AML-193 (cell line): ENCODE data around the gene ANO2.
"Not testable (repeated sequence)": the region's sequence is repeated elsewhere in the genome, so short reads cannot be mapped to it uniquely, and the experiment has no call there.

Source experiments
- DNase-seq, 2 experiments: peaks; one replicate each; lab custom pipeline; 2025; lab: John Stamatoyannopoulos, UW

ANO2 gene

GRCh38 chr12:5537026-5537615, 407.9 kb downstream of the ANO2 start:
- not testable (repeated sequence) for DNase-seq

DNA sequence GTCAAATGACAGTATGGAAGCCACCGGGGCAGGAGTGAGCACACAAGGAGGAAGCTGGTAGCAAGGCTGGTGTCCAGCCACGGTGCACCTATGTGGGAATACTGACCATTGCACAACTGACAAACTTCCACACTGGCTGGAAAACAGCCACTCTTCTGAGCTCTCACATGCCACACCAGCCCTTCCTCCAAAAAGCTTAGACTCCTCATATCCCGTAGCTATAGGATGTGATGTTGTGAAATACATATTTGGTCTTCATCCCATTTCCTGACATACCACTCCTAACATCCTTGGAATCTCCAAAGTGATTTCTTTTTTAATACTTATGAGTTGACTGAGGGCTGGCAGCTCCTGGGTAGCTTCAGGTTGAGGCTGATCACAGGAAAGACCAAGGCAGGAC, 409.5 kb downstream of the ANO2 start:
- DNase-seq = no peak

- DNase-seq = no peak
Observed at GRCh38 chr12:5534426-5535199, 410.4 kb downstream of the ANO2 start.

DNA sequence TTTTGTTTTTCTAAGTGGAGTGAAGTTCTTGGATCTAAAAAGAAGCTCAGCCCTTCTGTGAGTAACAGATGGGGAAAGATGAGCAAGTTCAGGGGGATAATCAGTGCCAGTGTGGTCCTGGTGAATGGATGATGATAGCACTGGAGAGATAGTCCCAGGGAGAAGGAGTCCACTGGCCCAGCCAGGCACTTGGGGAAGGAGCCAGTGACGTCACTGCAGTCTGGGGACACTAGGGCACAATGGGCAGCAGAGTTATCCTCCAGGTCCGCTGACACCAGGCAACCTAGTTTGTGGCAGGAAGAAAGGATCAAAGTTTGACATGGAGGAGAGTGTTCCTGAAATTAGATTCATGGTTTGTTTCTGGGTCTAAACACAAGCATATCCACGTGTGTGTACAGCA, 411.7 kb downstream of the ANO2 start:
- no peak for DNase-seq

GRCh38 chr12:5525783-5526367, 419.2 kb downstream of the ANO2 start:
- DNase-seq = no peak

- no peak for DNase-seq
Observed at GRCh38 chr12:5524769-5525436, 420.2 kb downstream of the ANO2 start.

GRCh38 chr12:5524116-5524768, 420.8 kb downstream of the ANO2 start:
- DNase-seq = no peak

GRCh38 chr12:5523396-5524115, 421.5 kb downstream of the ANO2 start:
- no peak for DNase-seq

DNA sequence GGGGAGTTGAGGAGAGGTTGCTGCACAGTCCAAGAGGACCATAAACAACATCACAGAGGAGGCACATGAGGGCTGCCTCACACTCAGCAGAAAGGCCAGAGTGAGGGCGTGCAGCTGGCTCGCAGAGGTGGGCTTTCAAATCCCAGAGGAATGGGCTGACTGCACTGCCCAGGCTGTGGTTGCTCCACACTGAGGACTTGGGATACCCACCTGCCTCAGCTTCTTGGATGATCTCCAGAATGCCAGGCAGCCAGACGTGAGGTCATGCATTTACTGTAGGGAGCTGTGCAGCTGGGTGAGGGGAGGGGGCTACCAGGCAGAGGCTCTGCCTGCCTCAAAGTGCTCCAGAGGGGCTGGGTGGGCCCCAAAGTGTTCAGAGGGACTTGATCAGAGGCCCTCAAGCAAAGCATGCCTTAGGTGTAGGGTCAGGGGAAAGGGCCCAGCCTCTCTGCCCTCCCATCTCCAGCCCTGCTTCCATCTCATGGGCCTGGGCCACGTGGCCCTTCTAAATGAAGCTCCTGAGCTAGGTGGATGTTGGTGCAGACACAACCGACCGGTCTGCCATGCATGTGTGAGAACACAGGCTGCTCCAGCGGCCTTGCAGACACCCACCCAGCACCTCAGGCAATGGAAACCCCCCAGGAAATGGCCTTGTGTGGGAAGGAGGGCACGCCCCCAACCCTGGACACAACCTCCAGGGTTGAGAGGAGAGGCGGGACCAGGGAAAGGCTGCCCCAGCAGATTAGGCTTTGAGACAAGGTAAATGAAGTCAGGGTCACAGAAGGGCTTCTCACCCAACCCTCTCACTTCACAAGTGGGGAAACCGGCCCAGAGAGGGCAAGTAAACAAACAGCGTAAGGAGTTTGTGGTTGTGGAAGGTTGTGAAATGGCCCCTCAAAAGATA, 422.4 kb downstream of the ANO2 start:
- no peak for DNase-seq

DNA sequence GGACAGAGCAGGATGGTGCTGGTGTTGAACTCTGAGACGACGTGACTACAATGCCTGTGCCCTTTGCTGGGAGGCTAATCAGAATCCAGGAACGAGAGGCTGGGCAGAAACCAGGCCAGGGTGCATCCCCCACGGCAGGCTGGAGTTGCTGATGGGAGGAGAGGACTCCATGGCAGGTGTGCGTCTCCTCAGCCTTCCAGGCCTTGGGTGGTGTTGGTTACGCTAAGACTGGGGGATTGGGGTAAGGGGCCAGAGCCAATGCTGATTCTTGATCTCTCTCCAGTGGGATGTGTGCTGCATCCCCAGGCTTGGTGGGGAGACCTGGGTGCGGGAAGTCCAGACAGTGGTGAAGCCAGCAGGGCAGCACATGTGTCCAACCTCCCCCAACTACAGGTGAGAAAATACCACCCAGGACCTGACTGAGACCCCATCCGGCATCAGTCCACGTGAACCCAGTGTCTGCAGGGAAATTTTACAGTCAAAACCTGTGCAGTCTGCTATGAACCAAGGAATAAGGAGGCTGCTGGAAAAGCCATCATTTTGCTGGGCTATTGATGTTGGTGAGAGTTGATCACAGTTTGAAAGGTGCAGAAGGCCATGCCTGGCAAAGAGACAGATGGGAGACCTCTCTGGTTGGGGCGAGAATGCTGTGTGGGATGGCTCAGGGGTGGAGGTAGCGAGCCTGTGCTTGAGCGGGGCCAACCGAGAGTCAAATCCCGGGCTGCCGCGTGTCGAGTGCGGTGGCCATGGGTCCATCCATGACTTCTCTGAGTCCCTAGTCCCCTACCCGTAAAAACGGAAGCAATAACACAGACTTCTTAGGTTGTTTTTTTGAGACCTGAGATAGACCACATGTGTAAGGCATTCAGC, 423.4 kb downstream of the ANO2 start:
- no peak for DNase-seq

DNA sequence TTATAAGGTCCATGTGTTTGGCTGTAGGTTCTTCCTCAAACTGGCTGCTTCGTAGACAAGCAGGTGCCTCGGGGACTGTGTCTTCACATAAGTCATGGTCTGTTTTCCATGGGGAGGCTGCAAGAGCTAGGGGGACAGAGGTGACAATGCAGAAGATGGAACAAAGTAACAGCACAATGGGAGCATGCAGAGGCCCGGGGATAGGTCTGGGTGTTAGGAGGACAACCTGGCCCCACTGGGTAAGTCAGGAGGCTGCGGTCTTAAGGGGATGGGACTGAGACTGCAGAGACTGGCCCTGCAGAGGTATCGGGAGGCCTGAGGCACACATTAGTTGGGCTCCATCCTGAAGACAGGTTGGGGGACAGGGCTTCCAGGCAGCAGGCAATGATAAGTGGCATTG, 424.2 kb downstream of the ANO2 start:
- no peak for DNase-seq

GRCh38 chr12:5520037-5520436, 425.0 kb downstream of the ANO2 start:
- no peak for DNase-seq

GRCh38 chr12:5518584-5519365, 426.3 kb downstream of the ANO2 start:
- DNase-seq = no peak

- no peak for DNase-seq
Observed at GRCh38 chr12:5516371-5517241, 428.5 kb downstream of the ANO2 start.

GRCh38 chr12:5515458-5515857, 429.6 kb downstream of the ANO2 start:
- DNase-seq = no peak

GRCh38 chr12:5514545-5514944, 430.5 kb downstream of the ANO2 start:
- no peak for DNase-seq

DNA sequence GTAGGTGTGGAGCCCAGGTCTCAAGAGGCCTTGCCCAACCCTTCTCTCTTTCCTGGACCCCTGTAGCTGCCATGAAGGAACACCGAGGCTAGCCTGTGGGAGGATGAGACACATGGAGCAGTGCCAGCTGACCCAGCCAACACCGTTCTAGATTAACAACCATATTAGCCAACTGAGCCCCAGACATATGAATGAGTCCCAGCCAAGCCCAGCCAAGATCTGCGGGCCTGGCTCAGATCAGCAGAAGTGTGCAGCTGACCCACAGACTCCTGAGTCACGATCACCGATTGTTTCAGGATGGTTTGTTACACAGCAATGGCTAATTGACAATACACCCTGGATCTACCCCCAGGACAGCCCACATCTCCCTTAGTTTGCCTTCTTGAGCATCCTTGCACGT, 431.0 kb downstream of the ANO2 start:
- DNase-seq = no peak

DNA sequence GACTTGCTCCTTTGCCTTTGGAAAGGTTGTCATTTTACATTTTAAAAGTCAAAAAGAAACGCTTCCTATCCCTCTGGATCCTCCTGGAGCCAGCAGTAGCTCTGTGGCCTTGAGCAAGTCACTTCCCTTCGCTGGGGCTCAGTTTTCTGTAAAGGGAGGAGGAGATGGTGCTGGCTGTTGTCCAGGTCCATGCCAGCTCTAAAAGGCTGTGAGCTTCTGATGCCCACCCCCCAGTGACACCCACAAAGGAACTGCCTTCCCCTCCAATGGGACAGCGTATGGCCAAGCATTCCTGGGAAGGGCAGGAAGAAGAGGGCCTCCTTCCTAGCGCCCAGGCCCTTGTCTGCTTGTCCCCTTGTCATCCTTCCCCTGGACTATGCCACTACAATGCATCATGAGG, 431.7 kb downstream of the ANO2 start:
- DNase-seq = no peak
